Suppressor macrophage treated with lipopolysaccharide for 1 hour (primary cell): ENCODE measurements around the gene CCDC187.
A peak's percentile ranks its signal among the peaks of the same experiment; 100 is the strongest.
"Not testable (repeated sequence)": the region's sequence is repeated elsewhere in the genome, so short reads cannot be mapped to it uniquely, and the experiment has no call there.

ENCODE experiments used
- DNase-seq, 3 donors: peaks; one replicate each; pipeline ENCODE4 v3.0.0-alpha.2; 2020 to 2022

The CCDC187 gene

DNA sequence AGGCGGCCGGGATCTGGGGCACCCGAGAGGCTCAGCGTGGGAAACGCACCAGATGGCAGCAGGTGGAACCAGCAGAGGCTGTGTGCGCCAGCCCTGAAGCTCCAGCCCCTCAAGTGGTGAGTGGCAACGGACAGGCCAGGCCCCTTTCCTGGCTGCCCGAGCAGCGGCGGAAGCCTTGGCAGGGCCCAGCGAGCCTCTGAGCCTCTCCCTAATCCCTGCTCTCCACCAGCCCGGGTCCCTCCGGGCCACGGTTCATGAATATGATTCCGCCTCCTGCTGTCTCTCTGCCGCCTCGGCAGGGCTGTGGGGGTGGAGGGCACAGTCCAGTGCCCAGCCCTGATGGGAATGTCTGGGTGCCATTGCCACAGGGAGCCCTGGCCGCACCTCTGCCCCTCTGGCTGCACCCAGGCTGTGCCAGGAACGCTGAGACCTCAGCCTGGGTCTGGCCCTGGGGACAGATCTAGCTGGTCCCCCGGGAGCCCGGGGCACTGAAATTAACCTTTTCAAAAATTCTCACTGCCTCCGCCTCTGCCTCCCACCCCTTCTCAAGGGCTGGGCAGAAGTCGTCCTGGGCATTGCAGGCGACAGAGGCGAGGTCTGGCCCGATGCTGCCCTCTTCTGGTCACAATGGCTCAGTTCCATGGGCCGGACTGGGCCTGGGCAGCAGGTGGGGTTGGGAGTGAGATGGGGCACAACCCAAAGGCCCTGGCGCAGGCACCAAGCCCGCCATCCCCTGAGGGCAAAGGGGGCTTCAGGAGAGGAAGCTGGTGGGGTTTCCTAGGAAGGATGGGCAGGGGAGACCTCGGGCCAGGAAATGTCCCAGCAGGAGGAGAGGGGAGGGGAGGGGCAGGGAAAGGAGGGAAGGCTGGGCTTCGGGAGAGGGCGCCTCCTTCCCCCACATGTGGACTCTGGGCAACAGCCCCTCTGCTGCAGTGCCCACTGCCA lies 20.3 kb downstream of the CCDC187 start:
- peak; percentile 68 to 86 (median 86) for DNase-seq

DNA sequence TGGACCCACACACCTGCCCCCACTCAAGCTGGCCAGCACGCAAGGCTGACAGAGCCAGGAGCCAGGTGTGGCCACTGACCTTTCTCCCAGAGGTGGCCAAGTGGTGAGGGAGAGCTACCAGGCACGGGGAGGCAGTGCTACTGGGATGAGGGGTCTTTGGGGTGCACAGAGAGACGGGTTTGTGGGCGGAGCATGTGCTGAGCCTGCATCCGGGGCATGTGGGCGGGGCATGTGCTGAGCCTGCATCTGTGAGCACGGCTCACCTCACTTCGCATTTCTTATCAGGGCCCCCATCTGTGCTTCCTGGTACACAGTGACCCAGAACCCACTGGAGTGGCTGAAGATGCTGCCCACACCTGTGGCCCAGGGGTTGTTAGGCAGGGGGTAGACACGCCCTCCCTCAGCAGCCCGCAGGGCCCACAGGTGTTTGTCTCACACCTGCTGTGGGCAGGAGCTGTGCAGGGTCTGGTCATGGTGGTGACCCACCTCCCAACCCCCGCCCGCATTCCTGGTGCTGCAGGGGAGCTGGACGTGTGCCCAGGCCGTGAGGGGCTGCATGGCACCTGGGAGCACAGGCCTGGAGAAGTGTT lies 21.5 kb downstream of the CCDC187 start:
- DNase-seq = no peak

DNA sequence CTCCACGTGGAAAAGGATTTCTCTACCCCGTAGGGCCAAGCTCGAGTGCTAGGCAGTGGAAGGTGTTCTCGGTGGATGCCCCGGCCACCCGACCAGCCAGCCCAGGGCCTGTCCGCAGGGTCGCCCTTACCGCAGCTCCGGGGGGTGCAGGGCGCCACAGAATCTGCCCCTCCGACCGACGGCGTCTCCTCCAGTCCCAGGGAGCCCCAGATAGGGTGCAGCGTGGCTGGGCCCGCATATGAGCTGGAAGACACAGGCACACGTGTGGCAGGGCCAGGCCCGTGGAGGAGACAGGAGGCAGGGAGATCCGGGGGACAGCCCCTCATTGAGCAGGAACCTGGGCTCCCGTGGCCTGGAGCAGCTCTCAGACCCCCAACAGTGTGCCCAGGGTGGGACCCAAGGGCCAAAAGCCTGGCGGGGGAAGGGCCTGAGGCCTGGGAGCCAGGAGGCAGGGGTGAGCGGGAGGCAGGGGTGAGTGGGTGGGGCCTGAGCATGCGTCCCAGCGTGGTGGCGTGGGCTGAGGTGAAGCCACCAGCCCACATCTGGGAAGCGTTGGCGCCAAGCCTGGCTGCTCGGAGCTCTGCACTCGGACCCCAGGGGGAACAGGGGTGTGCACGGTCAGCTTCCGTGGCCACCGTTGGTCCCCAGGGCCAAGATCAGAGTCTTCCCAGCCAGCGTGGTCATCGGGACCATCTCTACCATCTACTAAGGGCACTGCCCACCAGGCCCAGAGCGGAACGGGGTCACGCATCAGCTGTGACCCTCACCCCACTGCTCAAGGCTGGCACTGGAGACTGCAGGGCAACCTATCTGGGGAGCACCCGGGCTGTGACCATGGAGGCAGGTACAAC lies 22.2 kb downstream of the CCDC187 start:
- no peak for DNase-seq

DNA sequence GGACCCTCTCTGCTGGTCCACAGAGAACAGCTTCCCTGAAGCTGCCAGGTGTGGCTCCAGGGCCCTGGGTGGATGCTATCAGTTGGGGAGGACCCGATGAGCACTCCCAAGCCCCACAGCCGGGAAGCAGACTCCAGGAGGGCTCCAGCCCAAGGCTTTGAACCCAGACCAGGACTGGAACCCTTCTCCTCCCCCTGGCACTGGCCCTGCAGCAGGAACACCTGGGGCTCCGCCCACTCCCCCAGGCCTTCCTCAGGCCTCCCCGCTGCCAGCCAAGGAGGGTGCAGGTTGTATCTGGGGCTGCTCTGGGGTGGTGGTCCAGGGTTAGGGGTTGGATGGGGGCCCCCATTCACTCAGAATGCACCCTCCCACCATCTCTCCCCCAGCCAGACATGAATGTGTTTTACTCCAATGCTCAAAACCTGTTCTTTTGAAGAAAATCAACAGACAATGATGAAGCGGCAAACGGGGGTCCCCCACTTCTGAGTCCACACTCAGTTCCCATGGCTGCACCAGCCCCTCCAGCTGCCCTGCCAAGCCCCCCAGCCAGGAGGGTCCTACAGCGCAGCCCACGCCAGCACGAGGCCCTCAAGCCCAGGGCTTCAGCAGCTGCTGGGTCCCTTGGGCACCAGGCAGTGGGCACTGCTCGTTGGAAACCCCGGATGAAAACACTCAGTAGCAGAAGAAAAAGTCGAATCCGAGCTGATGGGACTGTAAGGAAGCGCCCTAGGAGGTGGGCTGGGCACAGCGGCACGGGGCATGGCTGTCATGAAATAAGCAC lies 23.2 kb downstream of the CCDC187 start:
- no peak for DNase-seq

DNA sequence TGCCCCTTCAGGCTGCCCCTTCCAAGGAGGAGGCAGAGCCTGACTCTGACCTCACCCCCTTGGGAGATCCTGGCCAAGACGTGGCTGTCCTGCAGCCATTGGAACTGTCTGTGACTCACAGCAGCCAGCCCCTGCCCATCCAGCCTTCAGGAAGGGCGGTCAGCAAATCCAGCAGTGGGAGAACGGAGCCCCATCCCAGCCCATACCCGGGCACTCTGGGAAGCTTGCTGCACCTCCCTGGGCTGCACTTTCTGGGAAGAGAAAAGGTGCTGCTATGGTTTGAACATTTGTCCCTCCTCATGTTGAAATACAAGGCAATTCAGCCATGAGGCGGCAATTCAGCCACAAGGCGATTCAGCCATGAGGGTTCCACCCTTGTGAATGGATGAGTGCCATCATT lies 24.4 kb downstream of the CCDC187 start:
- no peak for DNase-seq

DNA sequence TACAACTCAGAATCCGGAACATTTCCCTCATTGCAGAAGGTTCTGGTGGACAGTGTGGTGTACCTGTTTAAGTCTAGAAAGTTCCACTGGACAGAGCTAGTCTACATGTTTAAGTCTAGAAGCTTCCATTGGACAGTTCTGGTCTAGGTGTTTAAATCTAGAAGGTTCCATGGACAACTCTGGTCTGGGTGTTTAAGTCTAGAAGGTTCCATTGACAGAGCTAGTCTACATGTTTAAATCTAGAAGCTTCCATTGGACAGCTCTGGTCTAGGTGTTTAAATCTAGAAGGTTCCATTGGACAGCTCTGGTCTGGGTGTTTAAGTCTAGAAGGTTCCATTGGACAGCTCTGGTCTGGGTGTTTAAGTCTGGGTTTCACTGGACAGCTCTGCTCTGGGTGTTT lies 25.0 kb downstream of the CCDC187 start:
- DNase-seq = no peak

DNA sequence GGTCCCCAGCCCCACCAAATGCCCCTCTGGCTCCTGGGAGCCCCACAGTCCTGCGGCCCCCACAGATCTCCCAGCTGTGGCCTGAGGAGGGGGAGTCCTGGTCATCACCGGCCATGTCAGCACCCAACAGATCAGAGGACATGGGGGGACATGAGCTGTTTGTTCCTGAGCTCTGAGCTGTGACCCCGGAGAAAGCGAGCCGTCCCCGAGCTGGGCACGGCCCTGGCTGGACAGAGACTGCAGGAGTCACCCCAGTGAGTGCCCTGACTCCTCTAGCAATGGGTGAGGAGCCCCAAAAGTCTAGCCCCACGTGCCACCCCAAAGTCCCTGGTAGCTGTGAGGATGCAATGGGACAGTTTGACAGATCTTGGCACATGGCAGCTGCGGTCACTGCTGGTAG lies 25.7 kb downstream of the CCDC187 start:
- no peak for DNase-seq

DNA sequence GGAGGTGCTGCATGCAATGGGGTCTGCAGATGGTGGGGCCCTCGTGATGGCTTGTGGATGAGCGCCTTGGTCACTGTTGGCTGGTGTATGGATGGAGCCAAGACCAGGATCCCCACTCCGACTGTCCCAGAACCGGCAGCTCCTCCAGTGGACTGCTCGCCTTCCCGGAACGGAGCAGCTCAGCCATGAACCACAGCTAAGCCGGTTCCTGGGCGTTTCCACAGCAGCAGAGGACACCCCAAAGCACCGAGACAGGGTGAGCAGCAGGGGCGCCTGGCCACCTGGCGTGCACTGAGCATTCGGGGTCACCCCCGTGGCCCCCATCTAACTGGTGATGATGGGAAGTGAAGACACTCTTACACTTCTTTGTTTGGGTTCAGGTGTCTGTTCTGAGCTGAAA lies 26.1 kb downstream of the CCDC187 start:
- DNase-seq = no peak

DNA sequence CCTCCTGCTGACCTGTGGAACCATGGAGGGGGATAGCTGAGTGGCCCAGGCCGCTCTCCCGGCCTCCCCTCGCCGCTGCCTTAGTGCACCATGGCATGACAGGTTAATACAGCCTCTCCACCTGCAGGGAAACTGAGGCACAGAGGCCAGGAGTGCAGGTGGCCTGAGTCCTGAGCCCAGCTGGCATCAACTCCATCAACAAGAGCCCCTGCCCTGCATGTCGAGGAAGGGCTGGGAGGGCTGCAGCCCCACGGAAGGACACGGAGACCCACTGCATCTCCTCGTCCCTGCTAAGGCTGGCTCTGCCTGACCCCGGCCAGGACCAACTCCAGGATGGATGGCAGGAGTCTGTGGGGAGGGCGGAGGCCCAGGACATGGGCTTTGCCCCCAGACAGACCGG lies 27.2 kb downstream of the CCDC187 start:
- DNase-seq = no peak

DNA sequence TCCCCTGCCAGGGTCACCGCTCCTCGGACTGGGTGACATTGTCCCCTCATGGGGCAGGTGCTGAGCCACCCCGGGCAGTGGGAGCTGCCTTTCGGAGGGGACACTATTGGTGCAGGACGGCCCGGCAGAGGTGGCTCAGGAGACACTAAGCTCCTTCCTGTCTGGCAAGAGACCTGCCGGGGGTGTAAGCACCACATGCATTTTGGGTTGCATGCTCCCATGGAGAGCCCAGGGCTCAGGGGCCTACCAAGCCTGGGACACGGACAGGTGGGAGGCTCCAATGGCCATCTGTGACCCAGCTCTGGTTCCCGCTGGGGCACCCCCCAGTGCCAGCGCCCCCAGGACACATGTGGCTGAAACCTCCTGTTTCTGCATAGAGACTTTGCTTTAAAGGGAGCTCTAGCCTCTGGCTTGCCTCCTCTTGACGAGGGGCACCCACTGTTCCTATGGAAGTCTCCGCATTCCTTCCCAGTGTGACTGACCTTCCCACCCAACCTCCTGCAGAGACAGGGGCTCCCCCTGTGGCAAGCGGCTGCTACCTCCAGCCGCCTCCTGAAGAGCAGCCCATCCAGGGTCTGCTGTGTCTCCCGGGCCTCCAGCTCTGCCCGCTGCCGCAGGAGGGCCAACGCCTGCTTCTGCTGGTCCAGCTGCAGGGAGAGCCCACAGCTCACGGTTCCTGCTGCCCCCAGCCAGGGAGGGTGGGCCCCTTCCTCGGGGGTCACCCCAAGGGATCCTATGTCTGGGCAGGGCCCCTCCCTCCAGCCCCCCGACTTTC lies 28.1 kb downstream of the CCDC187 start:
- DNase-seq = no peak

DNA sequence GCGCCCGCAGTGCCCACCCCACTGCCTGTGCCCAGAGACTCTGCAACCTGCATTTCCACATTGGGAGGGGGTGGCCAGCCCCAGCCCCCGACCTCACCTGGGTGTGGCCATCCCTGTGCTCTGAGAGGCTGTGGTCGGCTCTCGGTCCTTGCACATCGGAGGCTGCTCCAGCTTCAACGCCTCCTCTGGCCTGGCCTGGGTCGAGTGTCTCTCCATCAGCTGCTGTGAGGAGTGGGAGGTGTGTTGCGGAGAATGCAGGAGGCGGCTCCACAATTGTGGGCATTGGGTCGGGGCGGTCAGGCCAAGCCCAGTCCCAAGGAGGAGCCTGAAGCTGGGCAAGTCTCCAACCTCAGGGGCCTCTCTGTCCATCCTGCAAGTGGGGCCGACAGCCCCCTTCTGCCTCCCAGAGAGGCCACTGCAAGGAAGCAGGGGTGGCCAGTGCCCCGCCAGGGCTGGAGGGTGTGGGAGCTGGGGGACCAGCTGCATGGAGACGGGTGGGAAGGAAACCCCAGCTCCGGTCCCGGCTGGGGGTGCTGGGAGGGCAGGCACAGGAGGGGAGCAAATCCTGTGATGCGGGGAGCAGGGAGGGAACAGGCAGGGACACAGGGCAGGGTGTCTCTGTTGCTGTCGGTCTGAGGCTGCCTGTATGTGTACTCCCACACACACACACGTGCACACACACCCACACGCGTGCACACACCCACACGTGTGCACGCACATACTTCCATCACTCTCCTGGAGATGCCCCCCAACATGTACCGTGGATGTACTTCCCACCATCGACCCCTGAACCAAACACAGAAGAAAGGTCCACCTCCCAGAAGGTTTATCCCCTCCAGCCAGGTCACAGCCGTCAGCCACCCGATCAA lies 28.9 kb downstream of the CCDC187 start:
- DNase-seq = no peak

DNA sequence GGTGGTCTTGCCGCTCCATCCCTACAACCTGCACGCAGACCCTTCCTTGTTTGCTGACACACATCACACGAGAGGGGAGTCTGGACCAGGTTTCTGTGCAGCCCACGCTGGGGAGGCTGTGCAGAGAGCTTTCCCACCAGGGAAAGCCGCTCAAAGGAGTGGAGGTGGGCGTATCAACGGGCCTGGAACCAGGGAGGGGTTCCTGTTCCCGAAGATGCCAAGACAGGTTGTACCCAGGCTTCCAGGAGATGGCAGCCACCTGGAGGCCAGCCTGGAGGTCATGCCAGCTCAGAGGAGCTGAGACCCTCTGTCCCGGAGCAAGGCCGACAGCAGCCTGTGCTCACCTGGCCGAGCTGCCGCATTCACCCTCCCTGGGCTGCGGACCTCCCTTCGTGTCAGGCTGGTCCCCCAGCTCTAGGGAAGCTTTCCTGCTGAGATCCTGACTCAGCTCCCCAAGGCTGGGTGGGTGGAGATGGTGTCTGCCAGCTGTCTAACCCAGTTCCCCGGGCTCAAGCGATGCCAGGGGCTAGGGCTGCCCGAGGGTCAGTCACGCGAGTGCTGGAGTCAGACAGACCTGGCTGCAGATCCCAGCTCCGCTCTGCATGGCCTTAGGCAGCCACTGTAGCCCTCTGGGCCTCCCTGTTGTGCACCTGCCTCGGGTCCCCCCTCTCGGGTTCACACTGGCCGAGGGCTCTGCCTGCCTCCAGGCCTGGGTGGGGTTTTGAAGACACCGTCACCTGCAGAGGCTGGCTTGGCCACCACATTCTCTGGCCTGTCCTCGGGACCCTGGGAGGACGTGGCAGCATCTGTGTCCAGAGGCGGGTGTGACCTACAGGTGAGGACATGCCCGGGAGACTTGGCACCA lies 29.7 kb downstream of the CCDC187 start:
- no peak for DNase-seq

DNA sequence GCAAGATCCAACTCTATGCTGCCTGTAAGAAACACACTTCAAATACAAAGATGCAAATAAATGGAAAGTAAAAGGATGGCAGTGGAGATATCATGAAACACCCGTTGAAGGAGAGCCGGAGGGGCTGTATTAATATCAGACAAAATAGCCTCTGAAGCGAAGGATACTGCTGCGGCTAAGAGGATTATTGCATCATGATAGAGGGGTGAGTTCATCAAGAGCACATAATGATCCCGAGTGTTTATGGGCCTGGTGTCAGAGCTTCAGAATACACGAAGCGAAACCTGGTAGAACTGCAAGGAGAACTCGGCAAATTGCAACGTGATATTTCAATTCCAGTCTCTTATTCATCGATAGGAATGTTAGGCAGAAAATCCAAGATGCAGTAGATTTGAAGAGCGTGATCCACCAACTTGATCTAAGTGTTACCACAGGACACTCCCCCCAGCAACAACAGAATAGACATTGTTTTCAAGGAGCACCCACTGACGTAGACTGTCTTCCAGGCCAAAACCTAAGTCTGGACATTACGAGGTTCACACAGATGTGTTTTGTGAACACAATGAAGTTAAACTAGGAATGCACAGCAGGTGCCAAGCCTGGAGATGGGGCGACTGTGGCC lies 30.5 kb downstream of the CCDC187 start:
- no peak for DNase-seq

DNA sequence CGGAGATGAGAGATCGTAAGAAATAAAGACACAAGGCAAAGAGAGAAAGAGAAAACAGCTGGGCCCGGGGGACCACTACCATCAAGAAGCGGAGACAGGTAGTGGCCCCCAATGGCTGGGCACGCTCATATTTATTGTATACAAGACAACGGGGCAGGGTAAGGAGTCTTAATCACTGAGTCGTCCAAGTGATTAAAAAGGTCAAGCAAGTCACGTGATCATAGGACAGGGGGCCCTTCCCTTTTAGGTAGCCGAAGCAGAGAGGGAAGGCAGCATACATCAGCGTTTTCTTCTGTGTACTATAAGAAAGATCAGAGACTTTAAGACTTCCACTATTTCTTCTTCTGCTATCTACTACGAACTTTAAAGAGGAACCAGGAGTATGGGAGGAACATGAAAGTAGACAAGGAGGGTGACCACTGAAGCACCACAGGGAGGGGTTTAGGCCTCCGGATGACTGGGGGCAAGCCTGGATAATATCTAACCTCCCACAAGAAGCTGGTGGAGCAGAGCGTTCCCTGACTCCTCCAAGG lies 33.7 kb downstream of the CCDC187 start:
- peak; percentile 26 to 49 (median 47) for DNase-seq

DNA sequence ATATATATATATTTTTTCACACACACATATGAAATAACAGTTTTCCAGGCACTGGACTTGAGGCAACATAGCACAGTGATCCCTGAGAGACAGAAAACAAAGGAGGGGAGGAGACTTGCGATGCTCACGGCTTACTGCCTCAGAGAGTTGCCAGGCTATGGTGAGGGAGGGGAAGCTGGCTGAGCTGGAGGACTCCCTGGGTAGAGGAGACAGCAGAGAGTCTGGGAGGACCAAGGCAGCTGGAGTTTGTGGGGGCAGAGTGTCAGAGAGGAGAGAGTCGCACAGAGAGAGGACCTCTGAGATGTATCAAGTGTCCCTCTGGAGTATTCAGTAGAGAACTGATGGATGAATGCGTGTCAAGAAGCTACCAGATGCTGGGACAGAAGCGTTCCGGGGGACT lies 35.2 kb downstream of the CCDC187 start:
- DNase-seq = no peak

DNA sequence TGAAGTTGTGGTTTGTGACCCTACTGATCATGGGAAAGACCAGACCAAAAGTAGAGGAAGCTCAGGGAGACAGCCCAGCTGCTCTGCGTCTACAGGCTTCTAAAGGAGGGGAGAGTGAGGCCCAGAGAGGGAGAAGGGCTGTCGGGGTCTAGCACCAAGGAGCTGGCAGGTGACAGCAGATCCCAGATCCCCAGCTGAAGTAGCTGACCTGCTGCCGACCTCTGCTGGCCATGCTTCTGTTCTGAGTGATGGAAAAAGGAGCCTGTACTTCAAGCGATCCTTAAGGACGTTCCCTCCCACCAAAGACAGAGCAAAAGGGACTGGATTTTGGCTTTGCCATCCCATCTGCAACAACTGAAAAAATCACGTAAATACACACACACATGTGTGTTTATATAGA lies 35.6 kb downstream of the CCDC187 start:
- DNase-seq = no peak

DNA sequence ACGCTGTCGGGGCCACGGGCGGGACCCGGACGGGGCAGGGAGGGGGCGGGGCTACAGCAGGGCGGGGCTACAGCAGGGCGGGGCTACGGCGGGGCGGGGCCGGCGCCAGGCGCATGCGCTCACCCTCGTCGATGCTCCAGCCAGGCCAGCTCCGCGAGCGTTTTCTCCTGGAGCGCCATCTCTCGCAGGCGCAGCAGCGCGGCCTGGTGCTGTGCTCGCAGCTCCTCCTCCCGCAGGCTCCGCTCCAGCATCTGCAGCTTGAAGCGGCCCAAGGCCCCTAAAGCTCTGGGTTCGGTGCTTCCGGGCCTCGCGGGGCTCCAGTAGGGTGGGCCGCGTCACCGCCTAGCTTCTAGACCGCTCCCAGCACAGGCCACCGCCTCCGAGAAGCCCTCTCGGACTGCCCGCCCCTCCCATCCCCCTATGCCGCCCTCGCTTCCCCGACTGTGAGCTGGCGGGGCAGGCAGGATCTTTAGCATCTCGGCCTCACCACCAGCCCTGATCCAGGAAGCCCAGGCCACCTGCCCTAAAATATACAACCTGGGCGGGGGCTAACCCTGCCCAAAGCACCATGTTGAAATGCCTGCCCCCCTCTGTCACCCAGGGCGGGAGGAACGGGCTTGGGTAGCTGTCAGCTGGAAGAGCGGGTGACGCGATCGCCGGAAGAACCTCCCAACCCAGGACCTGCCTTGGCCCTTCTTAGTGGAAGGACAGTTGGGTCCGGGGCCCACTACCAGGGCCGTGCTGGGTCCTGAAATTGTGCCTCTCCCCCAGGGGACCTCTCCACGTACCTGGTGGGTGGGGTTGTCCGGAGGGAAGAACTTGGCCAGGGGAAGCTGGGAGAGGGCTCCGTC lies 36.4 kb downstream of the CCDC187 start:
- peak; percentile 88 to 94 (median 90) for DNase-seq

DNA sequence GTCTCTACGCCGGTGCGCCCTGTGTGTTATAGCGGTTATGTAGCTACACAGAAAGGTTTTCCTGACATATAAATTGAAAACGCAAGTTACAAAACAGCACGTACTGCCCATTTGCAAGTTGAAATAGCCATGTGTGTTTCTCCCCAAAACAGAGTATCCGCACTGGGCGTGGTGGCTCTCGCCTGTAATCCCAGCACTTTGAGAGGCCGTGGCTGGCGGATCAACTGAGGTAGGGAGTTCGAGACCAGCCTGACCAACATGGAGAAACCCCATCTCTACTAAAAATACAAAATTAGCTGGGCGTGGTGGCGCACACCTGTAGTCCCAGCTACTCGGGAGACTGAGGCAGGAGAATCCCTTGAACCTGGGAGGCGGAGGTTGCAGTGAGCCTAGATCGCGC lies 37.3 kb downstream of the CCDC187 start:
- DNase-seq = not testable (repeated sequence)
